Measurements from ENCODE around the gene IPO13. TPM values are rescaled to one million over a fixed set of nuclear protein-coding genes. Genes with fewer than 3 reads are reported as not detected.

The IPO13 gene
- total and polyA plus RNA-seq, 4 donors = 8.6 to 15.1 (median 10.5) TPM

GRCh38 chr1:43930168-43930948 is 16.4 kb upstream of the IPO13 start:
- Histone ChIP-seq H3K9ac (ENCODE audit: low read depth in 1 of 2, low read length in 2 of 2) (no peak overlapping the region), H3K27ac (ENCODE audit: low read depth in 1 of 2, low read length in 2 of 2) (no peak overlapping the region), H3K4me1 (ENCODE audit: control insufficient read depth in 4 of 4, insufficient read depth in 4 of 4, low read length in 3 of 4) (peaks cover 6 to 12% (median 8%) of the 10 kb centered on the region in 4 donors), H3K4me3 (ENCODE audit: low read depth in 1 of 3, low read length in 3 of 3) (no peak overlapping the region), H3K27me3 (ENCODE audit: control insufficient read depth in 4 of 4, insufficient read depth in 4 of 4, low read length in 3 of 4) (no peaks in the 10 kb centered on the region), H3K9me3 (ENCODE audit: control insufficient read depth in 4 of 4, low read length in 3 of 4) (no peaks in the 10 kb centered on the region), H3K36me3 (ENCODE audit: control insufficient read depth in 4 of 4, insufficient read depth in 3 of 4, low read depth in 1 of 4, low read length in 3 of 4) (peaks cover 0 to 5% (median 0%) of the 10 kb centered on the region in 4 donors)
- peak in 1 of 2 donors; percentile 33 for TF ChIP-seq RXRA (IDR thresholded peaks at IDR 0.05)
- TF ChIP-seq RAD21 (IDR thresholded peaks at IDR 0.05) = peak; percentile 36 to 69
- peak; percentile 49 for TF ChIP-seq CTCF (IDR thresholded peaks at IDR 0.05; ENCODE audit: low read depth, low read length, missing input control)
- no peak for TF ChIP-seq JUND (IDR thresholded peaks at IDR 0.05)
- WGBS = 94% methylated on average over 10 of the region's 10 CpGs
- DNase-seq (ENCODE audit: low spot score) = no peak

- 86% methylated on average over 4 of the region's 4 CpGs for WGBS
These were observed 15.8 kb upstream of the IPO13 start for GRCh38 chr1:43930949-43931275.

More at GRCh38 chr1:43930949-43931275, 15.8 kb upstream of the IPO13 start:
- H3K4me3 ChIP-seq (ENCODE audit: low read depth in 1 of 3, low read length in 3 of 3) = no peak overlapping the region
- H3K9me3 ChIP-seq (ENCODE audit: control insufficient read depth in 4 of 4, low read length in 3 of 4) = no peaks in the 10 kb centered on the region
- no peaks in the 10 kb centered on the region for H3K27me3 ChIP-seq (ENCODE audit: control insufficient read depth in 4 of 4, insufficient read depth in 4 of 4, low read length in 3 of 4)
- no peak overlapping the region for H3K9ac ChIP-seq (ENCODE audit: low read depth in 1 of 2, low read length in 2 of 2)
- peaks cover 0 to 4% (median 0%) of the 10 kb centered on the region in 4 donors for H3K36me3 ChIP-seq (ENCODE audit: control insufficient read depth in 4 of 4, insufficient read depth in 3 of 4, low read depth in 1 of 4, low read length in 3 of 4)
- no peak for DNase-seq (ENCODE audit: low spot score)
- H3K4me1 ChIP-seq (ENCODE audit: control insufficient read depth in 4 of 4, insufficient read depth in 4 of 4, low read length in 3 of 4) = peaks cover 7 to 17% (median 10%) of the 10 kb centered on the region in 4 donors
- no peak overlapping the region for H3K27ac ChIP-seq (ENCODE audit: low read depth in 1 of 2, low read length in 2 of 2)
- TF ChIP-seq ATF3 (IDR thresholded peaks at IDR 0.05) (no peak), RAD21 (IDR thresholded peaks at IDR 0.05) (no peak), REST (IDR thresholded peaks at IDR 0.05) (no peak), RXRA (IDR thresholded peaks at IDR 0.05) (no peak), CTCF (IDR thresholded peaks at IDR 0.05; ENCODE audit: low read depth, low read length, missing input control) (no peak)

Measured in liver (tissue), 9 donors.